Retinal pigment epithelial cell (primary cell): ENCODE results near the gene PROS1.
"Not testable (repeated sequence)": the region's sequence is repeated elsewhere in the genome, so short reads cannot be mapped to it uniquely, and the experiment has no call there.

Experiments
- DNase-seq: peaks from one replicate; pipeline ENCODE4 v3.0.0-alpha.2; 2010; ENCODE audit warnings: low read depth
- H3K4me3 ChIP-seq: 2 replicates; pipeline ENCODE4 v1.5.1; 2011; ENCODE audit warnings: mild to moderate bottlenecking, low read length, control low read depth, moderate library complexity
- CTCF ChIP-seq: conservative IDR thresholded peaks from 2 replicates; pipeline ENCODE4 v1.5.1; 2011; ENCODE audit warnings: low read depth, low read length, control low read depth, inconsistent platforms

The PROS1 gene

GRCh38 chr3:93979850-93980676, 6.4 kb upstream of the PROS1 start, which contains the start of gene ARL13B:
TSS of gene ARL13B (plus strand) at chr3:93980155. CDS start at chr3:93980424, 269 bp downstream.
- DNase-seq: peak; percentile 97
- H3K4me3 ChIP-seq: peak within 1 kb of the TSS; percentile 92
- TF ChIP-seq CTCF: no peak

GRCh38 chr3:93969997-93970396, 3.7 kb downstream of the PROS1 start:
- no peak for DNase-seq
- H3K4me3 ChIP-seq: no peak overlapping the region
- TF ChIP-seq CTCF: no peak

GRCh38 chr3:93969443-93969842, 4.3 kb downstream of the PROS1 start:
- no peak overlapping the region for H3K4me3 ChIP-seq
- no peak for TF ChIP-seq CTCF
- DNase-seq: peak; percentile 91

- H3K4me3 ChIP-seq, DNase-seq: not testable (repeated sequence)
These were observed 8.6 kb downstream of the PROS1 start for GRCh38 chr3:93965106-93965505.

- TF ChIP-seq CTCF: no peak
- DNase-seq: no peak
- H3K4me3 ChIP-seq: no peak overlapping the region
These were observed 10.9 kb downstream of the PROS1 start for GRCh38 chr3:93962798-93963197.

GRCh38 chr3:93961489-93961888, 12.2 kb downstream of the PROS1 start:
- no peak overlapping the region for H3K4me3 ChIP-seq
- TF ChIP-seq CTCF: no peak
- no peak for DNase-seq

GRCh38 chr3:93961026-93961425, 12.7 kb downstream of the PROS1 start:
- no peak for TF ChIP-seq CTCF
- no peak overlapping the region for H3K4me3 ChIP-seq
- DNase-seq: no peak

GRCh38 chr3:93949958-93950357, 23.7 kb downstream of the PROS1 start:
- not testable (repeated sequence) for H3K4me3 ChIP-seq, DNase-seq

GRCh38 chr3:93937485-93937884, 36.2 kb downstream of the PROS1 start:
- not testable (repeated sequence) for H3K4me3 ChIP-seq, DNase-seq
